H4 (cell line): ENCODE data around the gene GLB1L. TPM values are rescaled to one million over a fixed set of nuclear protein-coding genes. Genes with fewer than 3 reads are reported as not detected.
"Not testable (repeated sequence)": the region's sequence is repeated elsewhere in the genome, so short reads cannot be mapped to it uniquely, and the experiment has no call there.

Experiments
- DNase-seq: peaks from one replicate; pipeline ENCODE4 v3.0.0-alpha.2; 2015; ENCODE audit warnings: low spot score
- total RNA-seq: library from RNA; depleted of rRNA; stranded (reverse); fragments of >200 nt; shearing (Covaris generic); gene quantifications from 2 replicates; pipeline ENCODE4 v1.2.3, GENCODE V29; 2014; rRNA removed

GLB1L gene
- total RNA-seq, result 5.7 and 7.6 TPM in 2 replicates

DNA sequence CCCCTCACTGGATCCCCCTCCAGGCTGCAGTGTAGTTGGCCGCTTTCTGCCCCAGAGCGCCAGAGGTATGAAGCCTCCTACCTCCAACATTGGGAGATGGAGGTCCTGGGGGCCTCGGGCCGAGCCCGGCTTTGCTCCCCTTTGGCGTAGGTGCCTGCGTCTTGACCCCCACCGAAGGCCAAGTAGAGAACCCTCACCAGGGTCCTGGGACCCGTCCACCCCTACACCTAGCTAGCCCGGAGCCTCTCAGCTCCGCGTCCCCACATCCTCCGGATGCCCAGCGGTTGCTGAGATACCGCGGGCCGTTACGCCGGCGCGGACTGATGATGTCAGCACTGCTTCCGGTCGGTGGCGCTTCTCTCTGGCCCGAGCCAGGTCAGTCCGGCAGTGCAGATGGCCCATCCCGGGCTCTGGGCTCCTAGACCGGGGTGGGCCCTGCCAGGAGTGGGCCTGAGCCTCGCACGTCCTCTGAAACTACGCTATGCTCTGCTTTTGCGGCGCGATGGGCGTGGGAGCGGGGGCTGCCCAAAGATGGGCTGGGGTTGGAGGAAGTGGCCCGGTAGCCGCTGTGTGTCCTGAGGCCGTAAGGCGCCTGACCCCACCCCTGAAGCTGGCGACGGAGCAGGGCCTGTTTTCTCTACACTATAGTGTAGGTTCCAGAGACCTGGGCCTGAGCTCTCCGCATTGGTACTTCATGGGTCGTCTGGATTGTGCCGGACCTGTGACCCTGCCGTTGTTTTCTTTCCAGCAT, at the start of gene GLB1L, which contains the start of gene STK16:
Gene GLB1L (minus strand): TSS at position 297 of the 751 bp plus-strand sequence. CDS start 1,871 bp downstream, outside the sequence.
Gene STK16 (plus strand): TSS at position 332 of the 751 bp plus-strand sequence. CDS start 521 bp downstream, outside the sequence.
- peak; percentile 89 for DNase-seq

DNA sequence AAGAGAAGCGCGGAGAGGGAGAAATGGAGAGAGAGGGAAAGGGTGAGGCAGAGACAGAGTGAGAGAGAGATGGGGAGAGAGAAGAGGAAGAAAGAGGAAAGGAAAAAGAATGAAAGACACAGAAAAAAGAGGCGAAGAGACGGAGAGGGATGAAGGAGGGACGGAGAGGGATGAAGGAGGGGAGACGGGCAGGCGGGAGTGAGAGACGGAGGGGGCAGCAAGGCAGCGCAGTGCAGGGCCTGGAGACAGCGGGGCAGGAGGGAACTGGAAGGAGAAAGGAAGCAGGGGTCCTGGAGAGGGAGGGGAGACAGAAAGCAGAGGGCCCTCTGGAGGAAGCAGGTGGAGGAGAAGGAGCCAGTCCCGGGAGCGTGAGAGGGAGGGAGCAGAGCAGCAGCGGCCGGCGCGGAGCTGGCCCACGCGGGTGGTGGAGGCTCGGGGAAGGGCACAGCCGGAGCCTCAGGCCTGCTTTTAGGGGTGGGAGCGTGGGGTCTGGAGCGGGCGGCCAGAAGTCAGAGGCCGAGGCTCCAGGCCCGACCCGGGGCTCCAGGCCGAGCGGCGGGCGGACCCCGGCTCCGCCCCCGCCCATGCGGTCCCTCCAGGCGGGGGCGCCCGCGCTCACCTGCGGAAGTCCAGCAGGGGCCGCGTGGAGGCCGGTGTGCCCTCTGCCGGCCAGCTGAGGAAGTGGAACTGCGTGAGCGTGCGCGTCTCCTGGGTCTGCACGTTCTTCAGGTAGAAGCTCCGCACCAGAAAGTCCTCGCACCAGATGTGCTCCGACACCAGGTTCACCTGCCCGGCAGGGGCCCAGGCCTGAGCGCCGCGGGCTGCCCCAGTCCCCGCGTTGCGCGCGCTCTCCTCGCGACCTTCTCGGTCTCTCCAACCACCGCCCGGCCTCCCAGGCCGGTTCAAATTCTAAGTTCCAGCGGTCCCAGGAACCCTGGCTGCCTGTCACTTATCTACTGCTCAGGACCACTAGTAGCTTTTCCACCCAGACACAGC, 49.4 kb upstream of the GLB1L start:
- peak; percentile 61 for DNase-seq

DNA sequence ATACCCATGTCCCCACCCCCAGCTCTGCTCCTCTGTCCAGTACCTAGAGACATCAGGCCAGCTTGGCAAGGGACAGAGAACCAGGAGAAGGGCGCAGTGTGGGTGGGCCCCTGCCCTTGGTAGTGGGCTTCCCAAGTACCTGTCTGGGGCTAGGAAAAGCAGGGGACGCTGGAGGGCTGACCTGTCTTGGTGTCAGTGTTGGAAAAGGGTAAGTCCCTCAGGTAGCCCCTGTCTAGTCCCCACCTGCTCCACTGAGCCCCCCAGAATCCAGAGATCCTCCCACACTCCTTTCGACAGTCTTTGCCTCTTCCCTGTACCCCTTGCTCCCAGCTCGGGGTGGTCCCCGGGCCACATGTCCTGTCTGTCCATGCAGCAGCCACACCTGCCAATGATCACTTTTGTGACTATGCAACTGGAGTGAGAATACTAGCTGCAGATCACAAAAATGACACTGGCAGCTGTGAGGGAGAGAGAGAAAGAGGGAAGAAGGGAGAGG, 48.5 kb upstream of the GLB1L start:
- no peak for DNase-seq

DNA sequence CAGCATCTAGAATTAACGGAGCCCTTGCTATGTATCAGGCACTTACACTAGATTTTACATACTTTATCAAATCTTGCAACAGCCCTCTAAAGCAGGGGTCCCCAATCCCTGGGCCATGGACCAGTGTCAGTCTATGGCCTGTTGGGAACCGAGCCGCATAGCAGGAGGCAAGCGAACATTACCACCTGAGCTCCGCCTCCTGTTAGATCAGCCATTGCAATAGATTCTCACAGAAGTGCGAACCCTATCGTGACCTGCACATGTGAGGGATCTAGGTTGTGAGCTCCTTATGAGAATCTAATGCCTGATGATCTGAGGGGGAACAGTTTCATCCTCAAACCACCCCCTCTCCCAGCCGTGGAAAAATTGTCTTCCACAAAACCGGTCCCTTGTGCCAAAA, 47.4 kb upstream of the GLB1L start:
- DNase-seq, result no peak

DNA sequence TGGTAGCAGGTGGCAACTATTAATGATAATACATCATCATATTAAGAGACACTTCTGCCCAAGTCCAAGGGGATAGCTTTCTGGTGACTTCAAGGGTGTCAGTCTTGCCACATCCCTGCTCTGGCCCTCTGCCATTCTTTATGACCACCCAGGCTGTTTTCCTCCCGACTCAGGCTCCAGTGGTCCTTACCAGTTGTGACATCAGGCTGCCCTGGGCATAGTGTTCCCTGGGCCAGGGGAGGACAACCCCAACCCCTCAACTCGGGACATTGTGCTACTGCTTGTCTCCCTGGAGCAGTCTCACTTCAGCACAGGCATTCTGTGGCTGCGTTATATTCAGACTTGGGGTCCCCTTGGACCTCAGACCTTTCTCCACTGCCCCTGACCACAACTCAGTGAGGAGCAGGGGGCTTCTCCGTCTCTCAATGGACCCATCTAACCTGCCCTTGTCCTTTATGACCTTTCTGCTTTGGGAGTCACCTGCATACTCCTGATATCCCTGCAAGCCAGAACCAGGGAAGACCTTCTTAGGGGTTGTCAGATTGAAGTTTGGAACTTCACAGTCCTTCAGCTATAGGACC, 46.8 kb upstream of the GLB1L start:
- no peak for DNase-seq

DNA sequence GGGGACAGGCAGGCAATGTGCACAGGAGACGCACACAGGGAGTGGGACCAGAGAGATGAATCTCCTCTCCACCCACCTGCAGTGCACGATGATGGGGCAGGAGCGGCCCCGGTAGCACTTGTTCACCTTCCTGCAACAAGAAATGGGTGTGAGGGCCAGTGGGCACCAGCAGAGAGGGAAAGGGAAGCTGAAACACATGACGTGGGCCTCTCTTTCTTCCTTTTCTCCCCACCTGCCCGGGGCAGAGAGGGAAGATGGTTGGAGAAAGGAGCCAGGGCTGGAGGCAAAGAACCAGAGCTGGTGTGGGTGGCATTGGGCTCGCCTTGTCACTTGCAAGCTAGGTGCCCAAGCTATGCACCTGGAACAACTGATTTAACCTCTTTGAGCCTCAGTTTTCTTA, 46.1 kb upstream of the GLB1L start:
- no peak for DNase-seq

DNA sequence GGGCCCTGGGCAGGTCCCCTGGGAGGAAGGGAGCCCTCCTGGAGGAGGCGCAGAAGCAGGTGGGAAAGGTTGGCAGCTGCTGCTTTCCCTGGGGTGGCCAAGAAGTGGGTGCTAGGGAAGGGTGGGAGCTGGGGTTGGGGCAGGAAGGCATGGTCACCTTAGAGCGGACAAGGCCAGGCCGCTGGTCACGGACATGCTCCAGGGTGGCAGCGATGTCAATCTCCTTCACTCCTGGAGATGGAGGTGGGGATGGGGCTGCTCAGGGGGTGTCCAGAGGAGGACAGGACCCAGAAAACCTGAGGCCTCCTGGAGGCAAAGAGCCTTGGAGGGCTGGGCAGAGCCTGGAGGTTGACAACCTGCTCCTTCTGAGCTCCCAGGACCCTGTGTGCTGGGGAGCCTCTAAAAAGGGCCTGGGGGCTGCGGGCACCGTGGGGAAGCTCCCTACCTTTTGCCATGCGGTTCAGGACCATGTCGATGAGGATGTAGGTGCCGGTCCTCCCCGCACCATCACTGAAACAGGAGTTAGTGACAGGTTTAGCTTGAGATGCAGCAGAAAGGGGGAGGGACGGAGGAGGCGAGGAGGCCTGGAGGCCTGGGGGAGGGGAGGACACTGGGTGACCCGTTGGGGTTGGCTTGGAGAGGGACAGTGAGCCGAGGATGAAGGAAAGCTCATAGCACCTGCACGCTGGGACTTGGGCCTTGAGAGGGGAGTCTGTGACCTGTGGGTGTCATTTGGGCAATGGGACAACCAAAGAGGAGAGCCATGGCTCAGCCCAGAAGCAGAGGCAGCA, 45.3 kb upstream of the GLB1L start:
- DNase-seq, result no peak

DNA sequence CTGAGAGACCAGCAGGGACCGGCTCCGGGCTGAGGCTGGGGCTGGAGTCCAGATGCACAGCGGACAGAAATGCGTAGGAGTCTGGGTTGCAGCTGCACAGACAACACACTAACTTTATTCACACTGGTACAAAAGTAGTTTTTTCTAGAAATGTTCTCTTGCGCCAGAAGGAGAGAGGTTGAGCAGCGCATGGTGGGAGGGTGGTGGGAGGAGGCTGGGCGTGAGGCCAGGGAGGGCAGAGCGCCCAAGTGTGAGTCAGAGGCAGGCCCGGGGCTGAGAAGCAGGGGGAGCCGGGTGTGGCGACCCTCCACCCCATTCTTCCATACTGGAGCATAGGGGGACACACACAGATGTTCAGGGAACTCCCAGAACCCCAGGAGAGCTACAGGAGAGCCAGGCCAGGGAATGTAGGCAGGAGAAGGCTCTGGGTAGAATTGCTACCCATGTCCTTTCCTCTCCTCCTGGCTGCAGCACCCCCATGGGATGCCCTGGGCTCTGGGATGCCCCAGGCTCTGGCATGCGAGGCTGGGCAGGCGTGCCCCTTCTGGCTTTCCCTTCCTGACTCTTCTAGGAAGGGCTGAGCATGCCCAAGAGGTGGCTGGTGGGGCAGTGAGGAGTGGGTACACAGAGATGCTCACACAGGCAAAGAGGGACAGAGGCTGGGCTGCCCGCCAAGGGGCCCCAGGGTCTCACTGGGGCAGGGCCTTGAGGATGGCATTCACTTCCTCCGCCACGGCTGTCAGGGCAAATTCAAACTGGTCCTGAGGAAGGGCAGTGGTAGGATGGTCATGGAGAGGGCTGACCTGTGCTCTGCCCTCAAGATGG, 44.5 kb upstream of the GLB1L start:
- DNase-seq, result peak; percentile 77

DNA sequence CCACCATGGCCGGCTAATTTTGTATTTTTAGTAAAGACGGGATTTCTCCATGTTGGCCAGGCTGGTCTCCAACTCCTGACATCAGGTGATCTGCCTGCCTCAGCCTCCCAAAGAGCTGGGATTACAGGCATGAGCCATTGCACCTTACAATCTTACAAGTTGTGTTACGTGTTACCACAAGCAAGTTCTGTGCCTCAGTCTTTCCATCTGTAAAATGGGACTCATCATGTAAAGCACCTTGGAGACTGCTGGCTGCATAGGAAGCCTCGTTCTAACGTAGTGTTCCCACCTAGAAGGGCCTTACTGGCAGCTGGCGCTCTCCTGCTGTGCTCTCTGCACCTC, 43.9 kb upstream of the GLB1L start:
- no peak for DNase-seq

DNA sequence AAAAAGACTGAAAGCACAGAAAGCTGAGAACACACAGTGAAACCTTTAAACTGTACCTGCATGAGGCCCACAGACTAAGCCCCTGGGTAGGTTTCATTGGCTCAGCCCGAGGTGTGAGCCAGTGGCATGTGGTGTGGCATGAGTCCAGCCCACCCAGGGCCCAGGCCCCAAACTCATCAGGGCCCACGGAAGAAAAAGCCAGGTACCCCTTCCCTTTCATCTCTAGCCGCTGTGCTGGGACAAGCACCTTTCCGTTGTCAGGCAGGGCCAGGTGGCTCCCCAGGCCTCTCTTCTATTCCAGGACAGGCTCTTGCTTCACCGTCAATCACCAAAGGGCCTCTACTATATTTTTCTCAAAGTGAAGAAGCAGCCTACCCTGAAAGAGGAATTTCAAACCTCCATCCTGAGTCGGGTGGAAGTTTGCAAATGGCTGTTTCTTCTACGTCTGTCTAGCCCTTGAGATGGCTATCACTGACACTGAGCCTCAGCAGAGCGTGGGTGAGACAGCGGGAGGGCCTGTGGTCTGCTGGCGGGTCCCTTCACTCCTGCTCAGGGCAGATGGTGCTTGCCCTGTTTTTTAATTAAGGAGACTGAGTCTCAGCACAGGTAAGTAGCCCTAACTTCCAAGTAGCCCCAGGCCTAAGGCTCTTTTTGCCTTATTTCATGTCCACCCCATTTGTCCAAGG, 42.5 kb upstream of the GLB1L start:
- no peak for DNase-seq

DNA sequence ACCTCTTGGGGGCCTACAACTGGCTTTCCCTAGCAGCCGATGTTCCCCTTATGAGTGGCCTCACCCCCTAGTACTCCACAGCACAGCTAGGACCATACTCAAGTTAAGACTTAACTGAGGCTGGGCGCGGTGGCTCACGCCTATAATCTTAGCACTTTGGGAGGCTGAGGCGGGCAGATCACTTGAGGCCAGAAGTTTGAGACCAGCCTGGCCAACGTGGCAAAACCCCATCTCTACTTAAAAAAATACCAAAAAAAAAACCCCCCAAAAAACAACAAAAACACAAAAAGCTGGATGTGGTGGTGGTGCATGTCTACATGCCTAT, 41.8 kb upstream of the GLB1L start:
- DNase-seq, result not testable (repeated sequence)

DNA sequence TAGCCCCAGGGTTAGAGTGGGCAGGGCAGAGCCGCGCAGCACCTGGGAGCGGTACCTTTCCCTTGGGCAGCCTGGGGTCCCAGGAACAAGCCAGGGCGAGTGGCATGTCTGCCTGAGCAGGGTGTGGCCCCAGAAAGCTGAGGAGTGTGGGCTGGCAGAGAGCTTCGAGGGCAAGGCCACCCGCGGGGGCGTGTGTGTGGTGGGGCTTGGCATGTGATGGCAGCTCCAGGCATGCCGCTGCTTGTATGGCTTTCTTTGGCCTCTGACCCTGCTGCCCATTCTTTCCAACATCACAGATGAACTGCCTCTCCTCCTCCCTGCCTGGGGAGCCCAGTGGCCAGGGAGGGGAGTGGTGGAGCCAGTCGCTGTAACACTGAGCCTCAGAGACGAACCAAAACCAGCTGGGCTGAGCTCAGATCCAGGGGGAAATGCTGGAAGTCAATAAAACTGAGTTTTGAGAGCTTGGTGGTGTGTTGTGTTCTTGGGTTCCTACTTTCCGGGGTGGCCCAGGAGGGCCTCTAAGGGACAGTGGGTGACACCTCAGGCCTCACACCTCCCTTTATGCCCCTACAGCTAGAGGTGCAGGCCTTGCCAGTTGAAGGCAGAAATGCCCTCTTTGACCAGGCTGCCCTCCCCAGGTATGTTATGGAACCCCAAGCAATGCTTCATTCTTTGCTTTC, 41.3 kb upstream of the GLB1L start:
- no peak for DNase-seq

DNA sequence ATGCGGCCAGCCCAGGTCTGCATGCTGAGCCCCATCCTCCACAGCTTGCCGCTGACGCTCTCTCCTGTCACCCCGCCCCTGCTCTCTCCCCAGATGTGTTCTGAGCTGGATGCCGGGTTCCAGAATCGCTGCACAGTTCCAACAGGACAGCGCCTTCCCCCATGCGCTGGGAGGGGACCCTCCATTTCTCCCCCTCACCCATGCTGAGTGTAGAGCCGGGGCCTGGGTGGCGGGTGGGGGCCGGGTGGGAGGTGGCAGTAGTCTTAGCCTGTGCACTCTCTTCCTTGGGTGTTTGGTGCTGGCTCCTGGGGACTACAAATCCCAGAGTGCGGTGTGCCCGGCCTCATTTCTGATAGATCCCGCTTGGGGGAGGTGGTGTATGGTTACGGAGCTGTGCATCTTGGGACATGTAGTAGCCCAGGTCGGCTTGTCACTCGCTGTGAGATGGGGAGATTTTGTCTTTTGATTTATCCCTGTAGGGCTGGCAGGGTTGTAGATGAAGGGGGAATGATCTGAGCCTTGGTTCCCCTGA, 40.7 kb upstream of the GLB1L start:
- no peak for DNase-seq

DNA sequence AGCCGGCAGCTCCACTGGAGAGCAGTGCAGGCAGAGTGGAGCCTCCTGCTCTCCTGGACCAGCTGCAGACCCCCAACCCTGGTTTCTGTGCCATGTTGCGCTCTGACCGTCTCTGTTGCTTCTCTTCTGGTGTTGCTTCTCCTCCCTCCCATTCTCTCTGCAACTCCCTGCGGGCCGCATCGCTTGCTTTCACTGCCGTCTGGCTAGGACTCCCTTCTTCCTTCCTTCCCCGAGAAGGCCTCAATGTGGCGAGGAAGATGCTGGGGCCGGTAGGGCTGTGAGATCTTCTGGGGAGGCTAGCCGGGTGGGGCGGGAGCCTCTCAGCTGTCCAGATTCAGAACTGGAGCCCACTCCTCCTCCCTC, 40.1 kb upstream of the GLB1L start:
- DNase-seq, result no peak

DNA sequence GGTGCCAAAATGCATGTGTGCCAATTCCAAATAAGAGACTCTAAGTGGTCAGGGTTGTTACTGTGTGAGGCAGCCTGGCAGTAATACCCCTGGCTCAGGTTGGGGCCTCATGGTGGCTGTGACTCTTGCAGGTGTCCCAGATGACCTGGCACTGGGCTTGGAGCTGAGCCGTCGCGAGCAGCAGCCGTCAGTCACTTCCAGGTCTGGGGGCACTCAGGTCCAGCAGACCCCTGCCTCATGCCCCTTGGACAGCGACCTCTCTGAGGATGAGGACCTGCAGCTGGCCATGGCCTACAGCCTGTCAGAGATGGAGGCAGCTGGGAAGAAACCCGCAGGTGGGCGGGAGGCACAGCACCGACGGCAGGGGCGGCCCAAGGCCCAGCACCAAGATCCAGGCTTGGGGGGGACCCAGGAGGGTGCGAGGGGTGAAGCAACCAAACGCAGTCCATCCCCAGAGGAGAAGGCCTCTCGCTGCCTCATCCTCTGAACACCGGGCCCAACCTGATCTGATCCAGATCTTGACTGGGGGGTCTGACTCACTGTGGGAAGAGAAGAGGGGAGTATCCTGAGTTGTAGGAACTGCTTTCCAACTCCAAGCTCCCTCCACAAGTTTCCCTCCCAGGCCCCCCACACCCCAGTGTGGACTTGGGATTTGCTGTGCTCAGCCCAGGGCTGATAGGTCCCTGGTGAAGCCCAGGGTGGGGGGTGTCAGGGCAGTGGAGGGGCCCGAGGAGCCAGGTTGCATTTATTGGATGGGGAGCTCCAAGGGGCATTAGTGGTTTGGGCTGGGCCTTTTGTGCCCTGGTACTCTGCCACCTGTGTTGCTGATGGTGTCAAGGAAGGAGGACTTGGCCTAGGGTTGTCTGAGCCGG, 39.5 kb upstream of the GLB1L start:
- DNase-seq, result no peak

DNA sequence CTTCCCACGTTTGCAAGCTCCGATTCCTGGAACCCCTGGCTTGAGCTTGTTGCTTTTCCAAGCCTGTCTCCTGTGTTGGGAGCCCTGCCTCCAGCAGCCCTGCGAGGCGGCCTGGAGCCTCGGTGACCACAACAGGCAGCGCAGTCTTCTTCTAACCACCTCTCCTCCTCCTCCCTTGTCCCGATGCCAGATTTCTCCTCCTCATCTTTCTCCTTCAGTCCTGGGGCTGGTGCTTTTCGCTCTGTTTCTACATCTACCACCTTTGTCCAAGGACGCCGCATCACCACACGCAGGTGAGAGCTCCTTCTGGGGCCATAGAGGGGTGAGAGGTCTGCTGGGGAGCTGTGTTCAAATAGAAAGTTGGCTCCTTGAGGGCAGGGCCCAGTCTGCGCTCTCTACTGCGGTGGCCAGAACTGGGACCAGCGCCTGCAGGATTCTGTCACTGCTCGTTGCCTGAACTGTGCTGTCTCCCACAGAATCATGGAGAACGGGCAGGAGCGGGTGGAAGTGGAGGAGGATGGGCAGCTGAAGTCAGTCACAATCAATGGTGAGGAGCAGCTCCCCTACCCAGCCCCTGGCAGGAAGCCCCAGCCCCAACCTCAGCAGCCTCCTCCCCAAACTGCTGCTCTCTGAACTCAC, 37.8 kb upstream of the GLB1L start:
- DNase-seq, result no peak

DNA sequence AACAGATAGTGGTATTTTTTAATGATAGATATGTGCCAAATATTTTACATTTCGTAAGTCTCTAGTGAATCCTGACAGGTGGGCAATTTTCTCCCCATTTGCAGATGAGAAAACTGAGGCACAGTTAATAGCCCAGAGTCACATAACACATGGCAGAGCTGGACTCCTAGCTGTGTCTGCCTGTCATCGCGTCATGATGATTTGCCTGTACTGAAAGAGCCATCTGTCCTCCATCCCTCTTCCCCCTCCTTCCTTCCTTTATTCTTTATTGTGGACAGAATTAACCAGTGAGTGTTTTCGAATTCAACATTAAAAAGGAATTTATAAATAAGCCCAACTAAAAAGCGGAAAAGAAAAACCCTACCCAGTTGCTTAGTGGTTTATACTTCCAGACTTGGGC, 37.1 kb upstream of the GLB1L start:
- no peak for DNase-seq

DNA sequence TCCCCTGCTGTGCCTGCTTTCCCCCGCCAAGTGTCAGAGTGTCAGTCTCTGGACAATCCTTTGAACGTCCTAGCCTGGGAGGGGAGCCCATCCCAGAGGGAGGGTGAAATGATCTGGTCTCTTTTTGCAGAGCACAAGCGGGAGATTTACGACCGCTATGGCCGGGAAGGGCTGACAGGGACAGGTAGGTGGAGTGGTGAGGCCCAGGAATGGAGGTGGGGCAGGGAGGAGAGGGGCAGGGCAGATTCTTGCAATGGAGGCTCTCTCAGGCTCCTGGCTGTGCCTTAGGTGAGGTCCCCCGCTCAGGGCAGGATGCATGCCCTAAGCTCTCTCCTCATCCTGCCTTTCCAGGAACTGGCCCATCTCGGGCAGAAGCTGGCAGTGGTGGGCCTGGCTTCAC, 36.3 kb upstream of the GLB1L start:
- DNase-seq, result no peak
